Measurements from ENCODE around the gene CELA2A.

- TF ChIP-seq IRF2 (CRISPR knock-in tag; IDR thresholded peaks at IDR 0.05) = no peak
- no peak for TF ChIP-seq ZSCAN9 (CRISPR knock-in tag; IDR thresholded peaks at IDR 0.05; ENCODE audit: borderline replicate concordance)
- TF ChIP-seq KDM5A (IDR thresholded peaks at IDR 0.05; ENCODE audit: borderline replicate concordance, low read length) = no peak
- TF ChIP-seq PBX3 (CRISPR knock-in tag; IDR thresholded peaks at IDR 0.05; ENCODE audit: borderline replicate concordance) = no peak
- TF ChIP-seq SMAD1 (CRISPR knock-in tag; IDR thresholded peaks at IDR 0.05; ENCODE audit: borderline replicate concordance, low read depth) = no peak
- no peak for TF ChIP-seq PCBP2 (optimal IDR thresholded peaks at IDR 0.05; ENCODE audit: low read depth, low read length, poor library complexity, severe bottlenecking)
- TF ChIP-seq ATF3 (CRISPR knock-in tag; IDR thresholded peaks at IDR 0.05) = no peak
- no peak for TF ChIP-seq SMC3 (IDR thresholded peaks at IDR 0.05; ENCODE audit: low read length)
- no peak for TF ChIP-seq MXI1 (IDR thresholded peaks at IDR 0.05; ENCODE audit: borderline replicate concordance, low read depth, low read length)
- TF ChIP-seq SP5 (CRISPR knock-in tag; IDR thresholded peaks at IDR 0.05; ENCODE audit: borderline replicate concordance, low read depth) = no peak
- TF ChIP-seq EZH2 (conservative IDR thresholded peaks at IDR 0.05; ENCODE audit: low read depth, low read length) = no peak
- no peak for TF ChIP-seq ZNF263 (CRISPR knock-in tag; IDR thresholded peaks at IDR 0.05)
- no peak for TF ChIP-seq ZNF224 (CRISPR knock-in tag; IDR thresholded peaks at IDR 0.05)
- no peak for TF ChIP-seq CTCF (CRISPR knock-in tag; IDR thresholded peaks at IDR 0.05)
Measured at GRCh38 chr1:15412843-15413242, 43.7 kb upstream of the CELA2A start.

Data from HepG2 (cell line).